ENCODE results near the gene FAM240A. TPM values are rescaled to one million over a fixed set of nuclear protein-coding genes. Genes with fewer than 3 reads are reported as not detected.

The FAM240A gene
- total RNA-seq, 1 donor from 2014 or later = not detected

DNA sequence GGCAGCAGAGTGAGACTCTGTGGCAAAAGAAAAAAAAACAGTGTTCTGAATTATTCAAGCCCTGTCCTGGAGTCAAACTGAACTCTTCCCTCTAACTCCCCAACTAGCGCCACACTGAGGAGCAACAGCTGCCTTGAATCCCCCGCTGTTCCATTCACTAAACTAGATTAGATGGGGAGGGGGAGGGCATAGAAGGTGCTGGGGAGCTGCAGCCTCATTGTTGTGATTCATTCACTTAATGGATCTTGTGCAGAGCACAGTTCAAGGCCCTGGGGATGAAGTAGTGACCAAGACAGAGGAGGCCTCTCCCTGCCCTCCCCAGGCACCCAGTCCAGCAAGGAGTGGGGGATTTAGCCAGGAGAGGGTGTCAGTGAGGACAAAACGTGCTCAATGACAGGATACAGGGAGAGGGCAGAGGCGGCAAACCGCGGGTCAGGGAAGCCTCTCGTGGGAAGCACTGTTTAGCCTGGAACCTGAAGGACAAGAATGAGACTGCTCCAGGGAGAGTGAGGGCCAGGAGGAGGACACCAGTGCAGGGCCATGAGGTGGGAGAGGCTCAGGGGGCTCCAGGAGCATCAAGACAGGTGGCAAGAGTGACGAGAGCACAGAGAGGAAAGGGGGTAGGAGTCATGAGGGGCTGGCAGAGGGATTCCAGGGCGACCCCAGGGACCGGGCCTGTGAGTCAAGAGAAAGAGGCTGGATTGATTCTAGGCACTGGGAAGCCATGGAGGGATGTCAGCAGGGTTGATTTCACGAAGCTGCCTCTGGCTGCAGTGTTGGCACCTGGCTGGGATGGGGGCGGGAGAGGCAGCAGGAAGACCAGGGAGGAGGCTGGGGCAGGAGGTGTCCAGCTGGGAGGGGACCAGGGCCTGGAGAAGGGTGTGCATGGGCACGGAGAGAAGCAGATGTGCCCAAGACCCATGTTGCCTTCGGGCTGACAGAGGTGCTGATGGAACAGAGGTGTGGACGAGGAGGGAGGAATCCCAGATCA, 49.7 kb downstream of the FAM240A start:
- Mint-ChIP-seq H3K36me3 (no peaks in the 10 kb centered on the region), H3K4me1 (ENCODE audit: unreplicated experiment) (peaks cover 42% of the 10 kb centered on the region), H3K27me3 (peaks cover 3% of the 10 kb centered on the region), H3K4me3 (peak overlapping the region; percentile 52), H3K27ac (no peak overlapping the region), H3K9me3 (no peaks in the 10 kb centered on the region)
- DNase-seq (ENCODE audit: extremely low spot score, unreplicated experiment) = no peak
- TF ChIP-seq, protein P1, sequence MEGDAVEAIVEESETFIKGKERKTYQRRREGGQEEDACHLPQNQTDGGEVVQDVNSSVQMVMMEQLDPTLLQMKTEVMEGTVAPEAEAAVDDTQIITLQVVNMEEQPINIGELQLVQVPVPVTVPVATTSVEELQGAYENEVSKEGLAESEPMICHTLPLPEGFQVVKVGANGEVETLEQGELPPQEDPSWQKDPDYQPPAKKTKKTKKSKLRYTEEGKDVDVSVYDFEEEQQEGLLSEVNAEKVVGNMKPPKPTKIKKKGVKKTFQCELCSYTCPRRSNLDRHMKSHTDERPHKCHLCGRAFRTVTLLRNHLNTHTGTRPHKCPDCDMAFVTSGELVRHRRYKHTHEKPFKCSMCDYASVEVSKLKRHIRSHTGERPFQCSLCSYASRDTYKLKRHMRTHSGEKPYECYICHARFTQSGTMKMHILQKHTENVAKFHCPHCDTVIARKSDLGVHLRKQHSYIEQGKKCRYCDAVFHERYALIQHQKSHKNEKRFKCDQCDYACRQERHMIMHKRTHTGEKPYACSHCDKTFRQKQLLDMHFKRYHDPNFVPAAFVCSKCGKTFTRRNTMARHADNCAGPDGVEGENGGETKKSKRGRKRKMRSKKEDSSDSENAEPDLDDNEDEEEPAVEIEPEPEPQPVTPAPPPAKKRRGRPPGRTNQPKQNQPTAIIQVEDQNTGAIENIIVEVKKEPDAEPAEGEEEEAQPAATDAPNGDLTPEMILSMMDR (conservative IDR thresholded peaks at IDR 0.05) = no peak

DNA sequence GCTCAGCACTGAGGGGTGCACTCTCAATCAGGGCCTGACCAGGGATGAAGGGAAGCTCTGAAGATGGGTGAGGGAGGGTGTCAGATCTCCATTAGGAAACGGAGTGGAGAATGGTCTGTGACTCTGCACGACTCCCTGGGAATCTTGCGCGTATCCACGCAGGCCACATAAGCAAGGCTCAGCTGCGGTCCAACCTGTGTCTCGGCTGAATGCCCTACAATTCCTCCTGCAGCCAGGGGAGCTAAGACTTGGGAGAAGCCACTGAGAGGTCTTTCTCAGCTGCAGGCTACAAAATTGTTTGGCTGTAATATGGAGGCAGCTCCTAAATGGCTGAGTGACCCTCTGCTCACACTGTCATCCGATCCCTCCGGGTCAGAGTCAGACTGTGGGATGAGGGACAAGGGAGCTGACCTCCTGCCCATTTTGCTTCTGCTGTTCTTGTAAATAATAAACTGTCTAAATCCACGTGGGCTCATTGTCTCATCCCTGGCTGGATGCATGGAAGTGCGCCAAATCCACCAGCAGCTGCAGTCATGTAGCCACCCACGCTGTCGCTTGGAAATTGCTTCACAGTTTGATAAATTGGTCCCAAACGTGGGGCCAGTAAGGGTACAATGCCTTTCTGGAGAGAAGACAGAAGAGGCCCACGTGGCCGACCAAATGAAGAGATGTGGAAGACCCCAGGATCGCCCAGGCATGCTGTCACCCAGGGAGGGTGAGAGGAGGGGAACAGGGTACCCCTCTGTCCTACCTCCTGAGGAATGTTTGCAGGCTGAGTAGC, 50.6 kb downstream of the FAM240A start:
- no peak for DNase-seq (ENCODE audit: extremely low spot score, unreplicated experiment)
- peak overlapping the region; percentile 61 for H3K4me3 Mint-ChIP-seq
- TF ChIP-seq, protein P1 (conservative IDR thresholded peaks at IDR 0.05) = no peak
- H3K27me3 Mint-ChIP-seq = peaks cover 3% of the 10 kb centered on the region
- H3K27ac Mint-ChIP-seq = peak overlapping the region; percentile 16
- H3K36me3 Mint-ChIP-seq = no peaks in the 10 kb centered on the region
- H3K4me1 Mint-ChIP-seq (ENCODE audit: unreplicated experiment) = peaks cover 40% of the 10 kb centered on the region
- H3K9me3 Mint-ChIP-seq = no peaks in the 10 kb centered on the region

DNA sequence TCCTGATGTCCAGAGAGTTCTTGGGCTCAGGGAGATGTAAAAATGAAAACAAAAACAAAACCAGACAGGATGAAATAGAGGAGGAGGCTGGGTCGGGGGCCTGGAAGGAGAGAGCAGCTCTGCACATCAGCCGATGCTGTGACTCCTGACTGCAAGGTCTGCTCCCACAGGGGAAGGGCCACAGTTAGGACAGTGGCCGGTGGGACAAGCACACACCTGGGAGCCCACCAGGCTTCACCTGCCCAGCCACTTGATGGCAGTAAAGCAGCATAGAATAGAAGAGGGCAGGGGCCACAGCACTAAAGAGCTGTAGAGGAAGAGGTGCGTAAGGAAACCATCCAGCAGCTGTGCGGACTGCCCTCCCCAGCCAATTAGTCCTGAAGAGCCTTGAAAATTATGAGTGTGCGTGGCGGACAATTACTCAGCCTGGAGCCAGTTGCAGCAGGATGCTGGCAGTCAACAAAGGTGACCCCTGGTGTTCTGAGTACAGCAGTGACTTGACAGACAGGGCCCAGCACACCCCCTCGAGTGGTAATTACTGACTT, 51.3 kb downstream of the FAM240A start:
- Mint-ChIP-seq H3K9me3 (no peaks in the 10 kb centered on the region), H3K4me1 (ENCODE audit: unreplicated experiment) (peaks cover 40% of the 10 kb centered on the region), H3K27me3 (peaks cover 3% of the 10 kb centered on the region), H3K4me3 (peak overlapping the region; percentile 61), H3K36me3 (no peaks in the 10 kb centered on the region), H3K27ac (peak overlapping the region; percentile 44)
- DNase-seq (ENCODE audit: extremely low spot score, unreplicated experiment) = no peak
- TF ChIP-seq, protein P1 (conservative IDR thresholded peaks at IDR 0.05) = peak; percentile 25

DNA sequence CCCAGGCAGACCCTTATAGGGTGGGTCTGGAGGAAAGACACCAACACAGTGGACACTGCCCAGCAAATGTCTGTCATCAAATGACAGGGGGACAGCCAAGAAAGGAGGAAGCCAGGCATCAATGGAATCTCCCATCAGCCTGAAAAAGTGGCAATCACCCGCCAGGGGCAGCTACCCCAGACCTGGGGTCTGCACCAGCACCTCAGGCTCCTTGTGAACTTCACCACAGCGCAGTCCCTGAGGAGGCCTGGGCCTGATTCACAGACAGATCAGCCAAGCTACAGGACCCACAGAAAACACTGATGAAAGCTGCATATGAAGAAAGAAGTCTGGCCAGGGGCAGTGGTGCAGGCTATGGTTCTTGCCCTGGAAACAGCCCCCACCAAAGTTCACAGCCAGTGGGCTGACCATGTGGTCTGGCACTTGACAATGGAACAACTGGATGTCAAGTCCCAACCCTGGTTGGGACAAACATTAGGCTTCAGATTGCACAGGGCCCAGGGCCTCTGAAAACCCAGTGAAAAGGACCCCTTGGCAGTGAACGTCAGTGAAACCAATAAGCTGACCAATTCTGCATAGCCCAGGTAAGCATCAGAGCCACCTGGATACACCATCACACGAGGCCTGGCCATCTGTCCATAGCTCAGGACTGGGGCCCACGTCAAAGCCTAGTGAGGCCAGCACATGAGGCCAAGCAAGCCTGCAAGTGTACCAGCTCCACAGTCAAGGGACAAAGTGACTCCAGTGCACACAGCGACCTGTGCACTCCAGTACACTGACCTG, 52.1 kb downstream of the FAM240A start:
- no peaks in the 10 kb centered on the region for H3K36me3 Mint-ChIP-seq
- peaks cover 3% of the 10 kb centered on the region for H3K27me3 Mint-ChIP-seq
- TF ChIP-seq, protein P1 (conservative IDR thresholded peaks at IDR 0.05) = no peak
- H3K4me1 Mint-ChIP-seq (ENCODE audit: unreplicated experiment) = peaks cover 33% of the 10 kb centered on the region
- H3K27ac Mint-ChIP-seq = peak overlapping the region; percentile 44
- H3K4me3 Mint-ChIP-seq = no peak overlapping the region
- no peaks in the 10 kb centered on the region for H3K9me3 Mint-ChIP-seq
- peak; percentile 66 for DNase-seq (ENCODE audit: extremely low spot score, unreplicated experiment)

Data from type B pancreatic cell (in vitro differentiated cells).